ENCODE results near the gene SORCS3.

Gene SORCS3

GRCh38 chr10:104924101-104924795, 283.2 kb downstream of the SORCS3 start:
- DNase-seq: no peak

DNA sequence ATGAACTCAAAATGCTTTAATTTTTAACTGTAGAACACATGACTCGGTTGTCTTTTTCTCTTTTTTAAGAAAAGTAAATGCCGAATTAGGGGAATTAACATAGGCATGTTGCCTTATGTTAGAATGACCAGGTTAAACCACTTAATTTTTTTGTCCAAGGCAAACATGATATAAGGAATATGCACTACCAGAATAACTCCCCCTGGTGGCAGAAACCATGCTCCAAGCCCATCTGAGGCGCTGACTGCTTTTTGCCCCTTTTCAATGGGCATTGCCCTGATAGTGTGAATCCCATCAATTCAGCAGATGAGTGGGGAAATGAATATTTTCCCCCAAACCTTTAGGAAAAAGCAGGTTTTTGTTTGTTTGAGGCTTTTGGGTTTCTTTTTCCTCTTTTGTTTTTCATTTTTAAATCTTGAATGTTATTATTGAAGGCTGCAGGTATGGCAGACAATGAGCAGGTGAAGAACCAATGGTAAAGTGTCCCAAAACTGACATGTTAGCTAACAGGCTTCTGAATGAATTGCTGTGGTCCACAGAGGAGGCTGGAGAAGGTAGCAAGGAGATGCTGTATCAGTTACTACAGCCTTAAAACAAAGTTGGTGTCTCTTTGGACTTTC, 284.3 kb downstream of the SORCS3 start:
- peak in 1 of 2 experiments; percentile 3 for DNase-seq

DNA sequence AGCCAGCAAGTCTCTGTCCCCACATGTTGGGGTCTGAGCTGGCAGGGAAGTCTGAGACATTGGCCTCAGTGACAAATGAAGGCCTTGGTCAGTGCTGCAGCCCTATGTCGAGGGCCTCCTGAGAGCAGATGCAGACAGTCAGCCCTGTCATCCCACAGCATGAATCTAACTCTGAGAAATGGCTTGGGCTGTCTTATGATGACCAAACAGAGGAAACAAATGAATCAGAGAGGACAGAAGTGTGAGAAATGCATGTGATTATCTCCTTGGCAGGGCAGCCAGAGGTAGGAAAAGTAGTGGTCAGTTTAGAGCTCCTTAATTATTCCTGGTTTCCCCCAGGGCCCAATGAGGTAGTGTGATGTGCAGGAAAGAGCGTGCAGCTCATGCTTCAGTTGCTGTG, 287.6 kb downstream of the SORCS3 start:
- DNase-seq: no peak

DNA sequence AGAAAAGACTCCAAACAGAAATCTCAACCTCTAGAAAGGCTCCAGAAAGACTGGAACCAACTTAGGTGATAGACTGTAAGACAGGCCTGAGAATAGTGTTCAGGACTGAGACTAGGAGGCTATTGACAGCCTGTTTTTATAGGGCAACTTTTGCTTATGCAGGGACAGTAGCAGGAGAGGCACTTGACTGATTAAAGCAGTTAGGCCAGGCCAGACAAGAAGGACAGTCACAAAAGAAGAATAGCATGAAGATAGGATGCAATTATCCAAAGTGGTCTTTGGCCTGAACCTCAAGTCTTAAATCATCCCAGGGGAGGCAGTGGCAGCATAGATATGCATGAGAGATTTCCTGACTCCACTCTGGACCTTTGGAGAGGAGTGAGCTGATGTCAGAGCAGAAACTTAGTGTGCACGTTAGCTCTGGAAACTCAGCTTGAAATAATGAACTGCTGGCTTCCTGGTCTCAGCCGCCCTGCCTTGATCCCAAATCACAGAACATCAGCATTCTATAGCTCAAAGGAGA, 290.6 kb downstream of the SORCS3 start:
- no peak for DNase-seq

- no peak for DNase-seq
These were observed 294.6 kb downstream of the SORCS3 start for GRCh38 chr10:104935656-104936055.

DNA sequence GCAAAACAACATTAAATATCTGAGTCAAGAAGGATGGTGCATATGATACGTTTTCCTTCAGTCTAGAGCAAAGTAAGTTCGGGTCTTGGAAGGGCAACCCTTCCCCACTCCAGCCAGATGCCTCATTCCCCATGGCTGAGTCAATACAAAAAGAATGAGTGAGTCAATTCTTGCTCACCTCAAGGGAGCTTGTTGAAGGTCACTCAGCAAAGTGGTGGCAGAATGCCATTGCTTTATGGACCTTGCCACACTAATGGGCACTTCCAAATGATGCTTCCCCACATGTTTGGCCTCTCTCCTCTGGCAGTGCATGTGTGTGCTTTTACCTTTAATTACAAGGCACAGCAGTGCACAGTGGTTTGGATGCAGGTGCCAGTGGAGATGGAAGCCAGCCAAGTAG, 296.5 kb downstream of the SORCS3 start:
- no peak for DNase-seq

DNA sequence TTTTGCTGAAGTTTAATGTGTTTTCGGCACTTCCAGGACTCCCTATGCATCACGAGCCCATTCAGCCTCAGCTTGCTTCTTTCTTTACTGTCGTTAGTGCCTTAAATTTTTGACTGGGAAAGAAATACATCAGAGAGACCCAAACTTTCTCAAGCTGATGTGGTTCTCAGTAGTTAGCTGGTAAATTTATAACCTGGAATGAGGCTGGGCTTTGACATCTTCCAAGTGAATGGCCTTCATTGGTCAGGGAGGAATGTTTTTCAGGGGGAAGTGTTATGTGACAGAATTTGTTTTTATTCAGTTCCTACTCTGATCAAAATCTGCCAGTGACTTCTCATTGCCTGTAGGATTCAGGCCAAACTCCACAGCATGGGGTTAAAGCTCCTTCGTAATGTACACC, 296.9 kb downstream of the SORCS3 start:
- no peak for DNase-seq

- no peak for DNase-seq
These were observed 300.6 kb downstream of the SORCS3 start for GRCh38 chr10:104941662-104942061.

GRCh38 chr10:104947314-104947713, 306.2 kb downstream of the SORCS3 start:
- DNase-seq: no peak

DNA sequence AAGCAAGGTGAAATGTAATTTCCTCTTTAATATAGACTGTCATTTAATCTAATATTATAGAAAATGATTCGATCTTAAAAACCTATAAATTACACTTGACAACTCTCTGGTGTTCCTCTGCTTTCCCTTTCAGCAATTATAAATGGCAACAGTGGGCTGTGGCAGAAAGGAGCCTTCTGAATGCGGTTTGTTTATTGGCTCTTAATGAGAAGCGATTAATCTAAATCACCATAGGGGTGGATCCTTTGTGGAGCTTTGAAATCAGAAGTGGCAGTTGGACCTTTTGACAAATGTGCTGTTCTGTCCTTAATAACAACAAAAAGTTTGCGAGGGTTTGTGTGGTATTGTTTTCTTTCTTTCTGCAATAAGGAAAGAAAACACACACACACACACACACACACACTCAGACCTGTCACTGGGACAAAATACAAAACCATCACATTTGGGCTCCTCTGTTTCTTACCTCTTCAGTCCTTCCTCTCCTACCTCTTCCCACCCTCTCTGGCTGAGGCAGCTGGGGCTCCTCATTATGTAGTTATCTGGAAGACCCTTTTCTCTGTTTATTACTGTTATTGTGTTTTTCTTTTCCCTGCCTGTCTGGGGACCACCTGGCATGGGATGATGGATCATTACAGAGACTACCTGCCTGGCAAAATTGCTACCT, 316.2 kb downstream of the SORCS3 start:
- peak; percentile 44 to 76 for DNase-seq

DNA sequence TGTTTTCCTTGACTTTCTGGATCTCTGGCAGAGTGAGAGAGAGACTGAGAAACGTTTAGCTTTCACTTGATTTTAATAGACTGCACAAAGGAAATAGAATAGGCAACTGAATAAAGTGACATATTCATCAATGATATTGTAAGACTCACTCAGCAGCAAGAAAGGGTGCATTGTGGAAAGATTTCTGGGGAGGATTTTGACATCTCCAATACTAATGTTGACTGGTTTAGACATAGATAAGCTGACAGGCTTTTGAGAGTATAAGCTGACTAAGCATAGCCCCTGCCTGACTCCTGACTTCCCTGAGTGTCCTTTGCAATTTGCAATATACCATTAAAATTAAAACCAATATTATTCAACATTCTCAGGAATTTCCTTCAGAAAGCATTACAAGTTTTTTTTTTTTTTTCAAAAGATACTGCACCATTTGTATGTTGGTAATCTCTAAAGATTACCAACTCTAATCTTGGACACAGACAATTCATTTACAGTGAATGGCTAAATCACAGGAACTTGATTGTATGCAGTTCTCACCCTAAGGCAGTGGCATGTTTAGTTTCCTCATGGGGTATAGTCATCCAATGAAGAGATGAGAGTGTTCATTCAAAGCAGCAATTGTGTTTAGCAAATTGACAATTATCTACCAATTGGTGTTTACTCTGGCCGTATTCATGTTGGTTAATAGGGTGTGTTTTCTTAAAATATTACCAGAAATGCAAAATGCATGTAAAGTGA, 325.6 kb downstream of the SORCS3 start:
- DNase-seq: peak; percentile 2 to 15

DNA sequence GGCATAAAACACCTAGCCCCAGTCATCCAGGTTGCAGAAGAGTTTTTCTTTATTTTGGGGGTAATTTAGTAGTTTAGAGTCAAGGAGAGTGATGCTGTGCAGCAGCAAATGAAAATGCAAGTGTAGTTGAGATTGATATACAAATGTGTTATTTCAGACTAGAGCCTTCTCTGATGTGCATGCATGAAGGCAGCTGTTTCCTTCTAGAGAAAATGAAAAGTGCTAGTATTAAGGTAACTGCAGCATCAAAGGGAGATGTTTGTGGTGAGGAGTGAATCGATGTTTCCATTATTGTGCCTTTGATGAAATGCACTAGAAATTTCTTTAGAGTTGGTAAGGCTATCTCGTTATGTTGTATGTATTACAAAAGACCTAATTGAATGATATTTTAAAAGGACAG, 339.3 kb downstream of the SORCS3 start:
- no peak for DNase-seq

- no peak for DNase-seq
These were observed 340.9 kb downstream of the SORCS3 start for GRCh38 chr10:104981995-104982394.

DNA sequence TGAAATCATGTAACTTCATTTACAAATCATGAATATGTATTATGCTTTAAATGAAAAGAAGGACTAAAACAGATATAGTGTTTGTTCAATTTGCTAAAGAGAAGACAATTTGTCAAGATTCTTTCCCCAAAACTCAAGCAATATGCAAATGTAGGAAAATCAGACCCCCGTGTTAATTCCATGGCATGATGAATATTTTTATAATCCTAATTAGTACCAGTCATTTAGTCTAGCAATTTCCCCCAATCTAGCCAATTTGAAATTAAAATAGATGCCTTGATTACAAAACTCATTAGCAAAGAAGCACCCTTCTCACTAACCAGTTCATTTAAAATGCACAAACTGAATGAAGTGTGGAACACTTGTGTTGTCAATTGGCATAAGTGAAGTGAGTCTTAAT, 347.6 kb downstream of the SORCS3 start:
- DNase-seq: no peak

- no peak for DNase-seq
These were observed 348.8 kb downstream of the SORCS3 start for GRCh38 chr10:104989880-104990279.

DNA sequence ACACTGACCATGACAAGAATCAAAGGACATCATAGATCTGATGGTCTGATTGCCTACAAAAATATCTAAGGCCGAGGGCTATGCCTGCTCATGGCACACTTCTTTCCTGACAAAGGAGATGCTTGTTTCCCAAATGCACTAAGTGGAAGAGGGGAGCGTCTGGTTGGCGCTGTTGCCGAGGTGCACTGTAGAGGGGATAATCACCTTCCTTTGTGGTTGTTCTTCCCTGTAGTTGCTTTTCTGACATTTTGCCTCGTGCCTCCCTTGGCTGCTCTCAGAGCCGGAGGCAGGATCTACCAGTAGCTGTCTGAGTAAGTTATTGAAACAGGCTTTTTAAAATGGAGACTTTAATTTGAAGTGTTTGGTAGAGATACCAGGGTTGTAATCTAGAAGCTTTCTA, 352.0 kb downstream of the SORCS3 start:
- DNase-seq: no peak

- no peak for DNase-seq
These were observed 360.2 kb downstream of the SORCS3 start for GRCh38 chr10:105001269-105001668.

DNA sequence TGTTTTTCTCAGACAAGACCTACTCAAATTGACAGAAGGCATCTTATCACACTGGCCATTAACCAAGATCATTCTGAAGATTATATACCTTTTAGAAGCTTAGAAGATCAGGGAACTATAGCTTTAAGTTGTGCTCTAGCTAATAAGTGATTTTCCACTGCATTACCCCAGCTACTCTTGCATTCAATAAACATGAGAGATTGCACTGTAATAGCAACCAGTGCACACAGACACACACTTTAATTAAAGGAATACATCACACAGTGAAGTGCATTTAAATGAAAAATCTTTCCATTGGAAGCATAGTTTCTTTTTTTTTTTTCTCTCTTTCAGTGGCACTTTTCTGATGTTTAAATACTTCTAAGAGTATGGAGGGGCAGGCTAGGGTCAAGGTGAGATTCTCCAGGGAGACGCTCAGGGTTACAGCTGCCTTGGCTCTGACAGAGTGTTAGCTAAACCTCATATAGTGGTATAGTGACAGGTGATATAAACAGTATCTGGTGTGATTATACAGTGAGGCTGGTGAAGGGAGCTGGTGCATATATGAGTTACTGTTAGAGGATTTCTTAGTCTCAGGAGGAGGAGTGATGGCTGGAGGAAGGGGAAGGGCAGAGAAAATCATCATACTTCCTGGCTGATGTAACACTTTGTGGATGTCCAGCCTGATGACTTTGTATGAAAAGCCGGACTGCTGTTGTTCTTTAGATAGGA, 369.5 kb downstream of the SORCS3 start:
- DNase-seq: no peak

GRCh38 chr10:105017116-105017515, 376.0 kb downstream of the SORCS3 start:
- DNase-seq: no peak

- DNase-seq: no peak
These were observed 376.6 kb downstream of the SORCS3 start for GRCh38 chr10:105017691-105018090.

- no peak for DNase-seq
These were observed 382.4 kb downstream of the SORCS3 start for GRCh38 chr10:105023211-105024111.

- peak; percentile 35 to 73 for DNase-seq
These were observed 383.1 kb downstream of the SORCS3 start for GRCh38 chr10:105024184-105024583.

Data from NCI-H1930 (cell line).